Endothelial cell of umbilical vein (primary cell): ENCODE data around the gene TMEM213.

Source experiments
- CTCF ChIP-seq, 2 donors: IDR thresholded peaks; 1 replicate in 1 of 2; 2 replicates in 1 of 2; pipeline ENCODE4 v1.5.1; 2011; ENCODE audit warnings: low read length in 2 of 2, mild to moderate bottlenecking in 2 of 2, moderate library complexity in 2 of 2, control low read depth in 1 of 2, inconsistent platforms in 1 of 2, low read depth in 1 of 2; ENCODE audit not compliant: insufficient read depth in 1 of 2; ENCODE audit errors: extremely low read depth in 1 of 2
- EZH2 ChIP-seq: IDR thresholded peaks from 2 replicates; pipeline ENCODE4 v1.6.1; 2012; ENCODE audit warnings: borderline replicate concordance, low read depth, mild to moderate bottlenecking, moderate library complexity, low read length, inconsistent platforms; ENCODE audit not compliant: severe bottlenecking

- TF ChIP-seq CTCF (IDR thresholded peaks at IDR 0.05; ENCODE audit: extremely low read depth in 1 of 2, insufficient read depth in 1 of 2, low read depth in 1 of 2, low read length in 2 of 2) (no peak), EZH2 (no peak)
Measured at GRCh38 chr7:138749960-138750359, 47.8 kb upstream of the TMEM213 start.
